ENCODE results near the gene MIPOL1.

Gene MIPOL1

GRCh38 chr14:37466003-37466622, 268.4 kb downstream of the MIPOL1 start:
- Histone ChIP-seq H3K4me3 (ENCODE audit: low read length, poor library complexity, severe bottlenecking) (no peak overlapping the region), H3F3A (ENCODE audit: low read depth) (no peaks in the 10 kb centered on the region), H3K9me3 (ENCODE audit: insufficient read depth, low read depth, low read length) (no peaks in the 10 kb centered on the region), H3K79me2 (ENCODE audit: insufficient read depth, low read length) (no peaks in the 10 kb centered on the region), H3K9me2 (replicated peaks; ENCODE audit: low read depth, low read length) (no peaks in the 10 kb centered on the region), H3K36me3 (ENCODE audit: insufficient read depth, low read length) (no peaks in the 10 kb centered on the region), H3K27me3 (ENCODE audit: insufficient read depth, low read length, poor library complexity, severe bottlenecking) (no peaks in the 10 kb centered on the region), H3K4me2 (ENCODE audit: low read depth, low read length, poor library complexity, severe bottlenecking) (no peak overlapping the region), H3K4me1 (ENCODE audit: insufficient read depth, low read length, poor library complexity, severe bottlenecking) (no peaks in the 10 kb centered on the region), H3K9ac (ENCODE audit: low read depth, low read length, poor library complexity, severe bottlenecking) (no peak overlapping the region), H4K20me1 (ENCODE audit: insufficient read depth, low read length, poor library complexity, severe bottlenecking) (no peaks in the 10 kb centered on the region), H2AFZ (ENCODE audit: low read length) (no peak overlapping the region)
- no peak for TF ChIP-seq EZH2phosphoT487 (IDR thresholded peaks at IDR 0.05; ENCODE audit: borderline replicate concordance)
- TF ChIP-seq CTCF (conservative IDR thresholded peaks at IDR 0.05; ENCODE audit: low read length) = no peak

GRCh38 chr14:37466623-37467088, 268.9 kb downstream of the MIPOL1 start:
- Histone ChIP-seq H3K9me2 (replicated peaks; ENCODE audit: low read depth, low read length) (no peaks in the 10 kb centered on the region), H3K27me3 (ENCODE audit: insufficient read depth, low read length, poor library complexity, severe bottlenecking) (no peaks in the 10 kb centered on the region), H3K4me3 (ENCODE audit: low read length, poor library complexity, severe bottlenecking) (no peak overlapping the region), H4K20me1 (ENCODE audit: insufficient read depth, low read length, poor library complexity, severe bottlenecking) (no peaks in the 10 kb centered on the region), H3K79me2 (ENCODE audit: insufficient read depth, low read length) (no peaks in the 10 kb centered on the region), H3K4me1 (ENCODE audit: insufficient read depth, low read length, poor library complexity, severe bottlenecking) (no peaks in the 10 kb centered on the region), H3K9ac (ENCODE audit: low read depth, low read length, poor library complexity, severe bottlenecking) (no peak overlapping the region), H3K36me3 (ENCODE audit: insufficient read depth, low read length) (no peaks in the 10 kb centered on the region), H3K4me2 (ENCODE audit: low read depth, low read length, poor library complexity, severe bottlenecking) (no peak overlapping the region), H3F3A (ENCODE audit: low read depth) (no peaks in the 10 kb centered on the region), H2AFZ (ENCODE audit: low read length) (no peak overlapping the region), H3K9me3 (ENCODE audit: insufficient read depth, low read depth, low read length) (no peaks in the 10 kb centered on the region)
- TF ChIP-seq EZH2phosphoT487 (IDR thresholded peaks at IDR 0.05; ENCODE audit: borderline replicate concordance) = no peak
- no peak for TF ChIP-seq CTCF (conservative IDR thresholded peaks at IDR 0.05; ENCODE audit: low read length)

GRCh38 chr14:37469650-37470049, 271.9 kb downstream of the MIPOL1 start:
- Histone ChIP-seq H3F3A (ENCODE audit: low read depth) (no peaks in the 10 kb centered on the region), H3K4me1 (ENCODE audit: insufficient read depth, low read length, poor library complexity, severe bottlenecking) (no peaks in the 10 kb centered on the region), H4K20me1 (ENCODE audit: insufficient read depth, low read length, poor library complexity, severe bottlenecking) (no peaks in the 10 kb centered on the region), H3K9me2 (replicated peaks; ENCODE audit: low read depth, low read length) (no peaks in the 10 kb centered on the region), H2AFZ (ENCODE audit: low read length) (no peak overlapping the region), H3K4me3 (ENCODE audit: low read length, poor library complexity, severe bottlenecking) (no peak overlapping the region), H3K4me2 (ENCODE audit: low read depth, low read length, poor library complexity, severe bottlenecking) (no peak overlapping the region), H3K79me2 (ENCODE audit: insufficient read depth, low read length) (no peaks in the 10 kb centered on the region), H3K9me3 (ENCODE audit: insufficient read depth, low read depth, low read length) (no peaks in the 10 kb centered on the region), H3K36me3 (ENCODE audit: insufficient read depth, low read length) (no peaks in the 10 kb centered on the region), H3K27me3 (ENCODE audit: insufficient read depth, low read length, poor library complexity, severe bottlenecking) (no peaks in the 10 kb centered on the region), H3K9ac (ENCODE audit: low read depth, low read length, poor library complexity, severe bottlenecking) (no peak overlapping the region)
- no peak for TF ChIP-seq EZH2phosphoT487 (IDR thresholded peaks at IDR 0.05; ENCODE audit: borderline replicate concordance)

GRCh38 chr14:37470251-37470650, 272.5 kb downstream of the MIPOL1 start:
- no peaks in the 10 kb centered on the region for H3K36me3 ChIP-seq (ENCODE audit: insufficient read depth, low read length)
- H3K9ac ChIP-seq (ENCODE audit: low read depth, low read length, poor library complexity, severe bottlenecking) = no peak overlapping the region
- no peaks in the 10 kb centered on the region for H3K9me3 ChIP-seq (ENCODE audit: insufficient read depth, low read depth, low read length)
- H3K4me2 ChIP-seq (ENCODE audit: low read depth, low read length, poor library complexity, severe bottlenecking) = no peak overlapping the region
- H2AFZ ChIP-seq (ENCODE audit: low read length) = no peak overlapping the region
- no peaks in the 10 kb centered on the region for H3K27me3 ChIP-seq (ENCODE audit: insufficient read depth, low read length, poor library complexity, severe bottlenecking)
- no peak overlapping the region for H3K4me3 ChIP-seq (ENCODE audit: low read length, poor library complexity, severe bottlenecking)
- no peaks in the 10 kb centered on the region for H3K9me2 ChIP-seq (replicated peaks; ENCODE audit: low read depth, low read length)
- TF ChIP-seq CTCF (conservative IDR thresholded peaks at IDR 0.05; ENCODE audit: low read length) (no peak), EZH2phosphoT487 (IDR thresholded peaks at IDR 0.05; ENCODE audit: borderline replicate concordance) (no peak)
- H3K79me2 ChIP-seq (ENCODE audit: insufficient read depth, low read length) = no peaks in the 10 kb centered on the region
- H3K4me1 ChIP-seq (ENCODE audit: insufficient read depth, low read length, poor library complexity, severe bottlenecking) = no peaks in the 10 kb centered on the region
- H3F3A ChIP-seq (ENCODE audit: low read depth) = no peaks in the 10 kb centered on the region
- no peaks in the 10 kb centered on the region for H4K20me1 ChIP-seq (ENCODE audit: insufficient read depth, low read length, poor library complexity, severe bottlenecking)
